NK-92 treated with Interleukin-12 subunit alpha and Interleukin-12 subunit beta, amount 100 ng/mL, for 24 hours (cell line): ENCODE data around the gene NOP16.

Experiments
- DNase-seq: peaks from one replicate; lab custom pipeline; 2025; lab: John Stamatoyannopoulos, UW

The NOP16 gene, protein sequence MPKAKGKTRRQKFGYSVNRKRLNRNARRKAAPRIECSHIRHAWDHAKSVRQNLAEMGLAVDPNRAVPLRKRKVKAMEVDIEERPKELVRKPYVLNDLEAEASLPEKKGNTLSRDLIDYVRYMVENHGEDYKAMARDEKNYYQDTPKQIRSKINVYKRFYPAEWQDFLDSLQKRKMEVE

DNA sequence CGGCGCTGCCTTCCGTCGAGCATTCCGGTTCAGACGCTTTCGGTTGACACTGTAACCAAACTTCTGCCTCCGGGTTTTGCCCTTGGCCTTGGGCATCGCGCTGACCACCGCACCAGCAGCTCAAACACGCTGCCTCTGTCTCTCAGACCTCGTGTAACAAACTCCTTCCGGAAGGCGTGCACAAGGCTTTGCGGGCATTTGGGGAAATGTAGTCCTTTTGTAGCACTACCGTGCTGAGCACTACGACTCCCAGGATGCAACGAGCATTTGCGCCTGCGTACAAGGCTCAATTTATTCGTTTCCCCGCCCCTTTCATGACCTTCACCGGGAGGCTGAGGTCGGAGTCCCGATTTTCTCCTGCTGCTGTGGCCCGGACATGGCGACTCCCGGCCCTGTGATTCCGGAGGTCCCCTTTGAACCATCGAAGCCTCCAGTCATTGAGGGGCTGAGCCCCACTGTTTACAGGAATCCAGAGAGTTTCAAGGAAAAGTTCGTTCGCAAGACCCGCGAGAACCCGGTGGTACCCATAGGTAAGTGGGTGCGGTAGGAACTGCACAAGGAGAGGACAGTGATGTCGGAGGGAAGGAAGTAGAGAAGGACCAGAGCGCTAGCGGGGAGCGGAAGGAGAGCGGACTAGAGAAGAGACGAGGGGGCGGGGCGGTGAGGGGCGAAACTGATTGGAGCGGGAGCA is at the start of gene NOP16, which contains the start of gene HIGD2A:
Gene NOP16 (minus strand): TSS at position 155 of the 691 bp plus-strand sequence. CDS start 59 bp downstream, at position 96.
Gene HIGD2A (plus strand): TSS at position 308 of the 691 bp plus-strand sequence. CDS start 69 bp downstream, at position 377.
- peak; percentile 99 for DNase-seq

DNA sequence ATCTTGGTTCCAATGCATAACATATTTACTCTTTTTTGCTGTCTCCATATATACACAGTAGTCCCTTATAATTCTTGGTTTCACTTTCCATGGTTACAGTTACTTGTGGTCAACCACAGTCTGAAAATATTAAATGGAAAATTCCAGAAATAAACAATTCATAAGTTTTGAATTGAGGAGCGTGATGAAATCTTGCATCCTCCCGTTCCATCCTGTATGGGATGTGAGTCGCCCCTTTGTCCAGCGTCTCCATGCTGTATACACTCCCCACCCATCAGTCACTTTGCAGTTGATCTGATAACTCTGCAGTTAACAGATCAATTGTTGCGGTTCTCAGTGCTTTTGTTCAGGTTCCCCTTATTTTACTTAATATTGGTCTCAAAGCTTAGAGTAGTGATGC is 48.3 kb upstream of the NOP16 start:
- DNase-seq, result no peak

DNA sequence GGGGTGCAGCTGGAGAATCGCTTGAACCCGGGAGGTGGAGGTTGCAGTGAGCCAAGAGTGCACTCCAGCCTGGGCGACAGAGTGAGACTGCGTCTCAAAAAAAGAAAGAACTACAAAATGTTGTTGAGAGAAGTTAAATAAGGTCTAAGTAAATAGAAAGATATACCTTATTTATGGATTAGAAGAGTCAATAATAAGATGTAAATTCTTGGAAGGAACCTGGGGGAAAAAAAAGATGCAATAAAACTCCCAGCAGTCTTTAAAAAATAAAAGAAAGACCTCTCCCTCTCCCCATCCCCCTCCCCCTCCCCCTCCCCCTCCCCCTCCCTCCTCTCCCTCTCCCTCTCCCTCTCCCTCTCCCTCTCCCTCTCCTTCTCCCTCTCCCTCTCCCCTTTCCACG is 44.3 kb upstream of the NOP16 start:
- DNase-seq, result no peak

DNA sequence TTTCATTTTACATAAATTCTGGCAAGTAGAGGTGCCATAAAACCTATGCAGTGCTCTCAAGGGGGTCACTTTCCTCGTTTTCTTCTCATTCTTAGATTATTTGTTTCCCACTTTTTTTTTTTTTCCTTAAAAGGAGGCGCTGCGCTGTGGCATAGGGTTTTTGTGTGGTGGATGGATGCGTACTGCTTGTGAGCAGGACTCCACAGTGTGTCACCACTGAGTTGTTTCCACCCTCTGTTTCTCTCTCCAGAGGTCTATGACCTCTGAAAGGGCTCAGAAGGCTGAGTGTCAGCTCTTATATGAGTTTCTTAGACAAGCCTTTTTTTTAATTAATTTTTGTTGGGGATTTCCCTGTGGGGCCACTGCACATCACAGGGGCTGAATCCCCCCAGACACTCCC is 41.6 kb upstream of the NOP16 start:
- DNase-seq, result no peak

DNA sequence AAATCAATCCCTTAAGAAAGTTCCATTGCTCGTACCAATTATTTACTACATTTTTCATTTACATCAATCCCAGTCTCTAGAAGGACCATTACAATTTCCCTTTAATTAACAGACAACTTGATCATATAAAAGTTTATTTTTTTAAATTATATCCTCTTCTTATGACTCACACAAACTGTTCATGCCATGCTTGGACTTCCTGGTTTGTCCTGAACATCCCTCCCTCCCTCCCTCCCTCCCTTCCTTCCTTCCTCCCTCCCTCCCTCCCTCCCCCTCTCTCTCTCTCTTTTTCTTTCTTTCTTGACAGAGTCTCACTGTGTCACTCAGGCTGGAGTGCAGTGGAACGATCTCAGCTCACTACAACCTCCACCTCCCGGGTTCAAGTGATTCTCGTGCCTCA is 39.6 kb upstream of the NOP16 start:
- DNase-seq, result no peak

DNA sequence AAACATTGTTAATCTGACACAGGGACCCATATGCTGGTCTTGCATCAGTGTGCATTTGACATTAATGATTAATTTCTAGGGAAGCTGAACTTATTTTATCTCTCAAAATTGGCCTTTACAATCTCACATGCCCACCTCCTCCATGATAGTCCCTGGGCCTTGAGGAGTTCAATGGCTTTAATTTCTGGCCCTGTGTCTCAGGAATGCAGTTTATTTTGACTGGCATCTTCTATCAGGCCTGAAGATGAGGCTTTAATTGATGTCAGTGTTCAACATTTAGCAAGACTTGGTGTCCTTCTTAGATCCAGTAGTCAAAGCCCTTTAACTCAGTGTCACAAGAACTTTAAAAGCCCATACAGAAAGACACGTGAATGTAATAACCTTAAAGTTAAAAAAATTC is 38.5 kb upstream of the NOP16 start:
- DNase-seq, result no peak

DNA sequence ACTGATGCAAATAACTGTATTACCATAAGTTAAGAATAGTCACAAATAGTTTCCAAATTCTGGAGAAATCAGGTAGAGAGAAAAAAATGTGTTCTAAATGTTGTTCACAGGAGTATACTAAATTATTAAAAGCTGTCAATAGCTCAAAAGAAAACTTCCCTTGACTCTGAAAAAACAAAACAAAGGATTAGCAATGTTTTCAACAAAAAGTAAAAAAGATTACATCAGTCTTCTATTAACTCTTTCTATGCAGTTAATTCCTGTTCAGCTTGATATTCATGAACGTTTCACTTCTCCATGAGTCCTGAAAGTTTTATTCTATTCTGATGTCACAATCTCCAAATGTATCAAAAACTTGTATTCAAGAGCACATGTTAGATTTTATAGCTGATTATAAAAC is 37.4 kb upstream of the NOP16 start:
- no peak for DNase-seq

DNA sequence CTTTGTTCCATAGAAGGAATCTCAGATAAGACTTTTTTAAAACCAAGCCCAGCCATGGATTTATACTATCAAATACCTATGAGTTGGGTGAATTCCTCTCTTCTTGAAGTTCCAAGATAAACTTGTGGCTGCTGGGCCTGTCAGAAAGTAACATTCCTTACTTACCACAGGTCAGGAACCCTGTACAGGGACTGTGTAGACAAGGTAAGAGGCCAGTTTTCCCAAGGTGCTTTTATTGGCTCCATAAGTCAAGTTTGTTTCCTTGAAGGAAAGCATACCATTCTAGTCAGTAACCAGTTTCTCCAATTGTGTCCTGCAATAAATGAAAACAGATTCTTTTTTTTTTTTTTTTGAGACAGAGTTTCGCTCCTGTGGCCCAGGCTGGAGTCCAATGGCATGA is 36.7 kb upstream of the NOP16 start:
- DNase-seq, result no peak

DNA sequence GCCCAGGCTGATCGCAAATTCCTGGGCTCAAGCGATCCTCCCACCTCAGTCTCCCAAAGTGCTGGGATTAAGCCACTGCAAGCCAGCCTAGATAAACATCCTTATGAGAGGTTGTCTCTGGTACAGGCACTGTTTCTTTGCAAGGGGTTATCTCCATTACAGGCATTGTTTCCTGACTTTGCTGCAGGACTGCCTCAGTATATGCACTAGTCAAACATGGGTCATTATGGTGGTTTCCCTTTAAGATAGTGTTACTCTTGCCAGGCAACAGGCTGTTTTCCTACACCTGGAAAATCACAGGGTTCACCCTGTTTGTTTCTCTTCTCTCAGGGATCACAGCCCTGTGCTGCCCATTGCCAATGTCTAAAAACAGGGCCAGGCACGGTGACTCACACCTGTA is 35.8 kb upstream of the NOP16 start:
- no peak for DNase-seq

DNA sequence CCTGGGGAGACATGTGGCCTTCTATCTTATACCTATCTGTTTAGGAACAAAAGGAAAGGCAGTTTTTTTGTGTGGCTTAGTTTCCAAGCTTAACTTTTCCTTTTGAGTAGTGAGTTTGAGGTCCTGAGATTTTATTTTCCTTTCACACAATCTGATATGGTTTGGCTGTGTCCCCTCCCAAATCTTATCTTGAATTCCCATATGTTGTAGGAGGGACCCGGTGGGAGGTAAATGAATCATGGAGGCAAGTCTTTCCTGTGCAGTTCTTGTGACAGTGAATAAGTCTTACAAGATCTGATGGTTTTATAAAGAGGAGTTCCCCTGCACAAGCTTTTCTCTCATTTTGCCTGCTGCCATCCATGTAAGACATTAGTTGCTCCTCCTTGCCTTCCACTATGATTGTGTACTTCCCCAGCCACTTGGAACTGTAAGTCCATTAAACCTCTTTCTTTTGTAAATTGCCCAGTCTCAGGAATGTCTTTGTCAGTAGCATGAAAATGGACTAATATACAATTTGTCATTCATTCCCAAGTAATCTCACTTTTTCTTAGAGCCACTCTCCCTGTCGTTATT is 32.7 kb upstream of the NOP16 start:
- no peak for DNase-seq

DNA sequence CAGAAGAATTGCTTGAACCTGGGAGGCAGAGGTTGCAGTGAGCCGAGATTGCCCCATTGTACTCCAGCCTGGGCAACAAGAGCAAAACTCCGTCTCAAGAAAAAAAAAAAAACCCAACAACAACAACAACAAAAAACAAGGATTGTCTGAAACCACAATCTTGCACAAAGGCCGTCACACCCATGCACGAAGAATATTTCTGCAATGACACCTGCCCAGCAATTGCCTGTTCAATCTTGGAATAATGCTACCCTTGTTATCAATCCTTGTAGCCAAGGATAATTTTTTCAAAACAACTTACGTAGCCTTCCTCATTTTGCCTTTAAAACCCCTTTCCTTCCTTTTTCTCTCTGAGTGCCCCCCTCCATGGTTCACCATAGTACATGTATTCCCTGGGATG is 31.7 kb upstream of the NOP16 start:
- no peak for DNase-seq

DNA sequence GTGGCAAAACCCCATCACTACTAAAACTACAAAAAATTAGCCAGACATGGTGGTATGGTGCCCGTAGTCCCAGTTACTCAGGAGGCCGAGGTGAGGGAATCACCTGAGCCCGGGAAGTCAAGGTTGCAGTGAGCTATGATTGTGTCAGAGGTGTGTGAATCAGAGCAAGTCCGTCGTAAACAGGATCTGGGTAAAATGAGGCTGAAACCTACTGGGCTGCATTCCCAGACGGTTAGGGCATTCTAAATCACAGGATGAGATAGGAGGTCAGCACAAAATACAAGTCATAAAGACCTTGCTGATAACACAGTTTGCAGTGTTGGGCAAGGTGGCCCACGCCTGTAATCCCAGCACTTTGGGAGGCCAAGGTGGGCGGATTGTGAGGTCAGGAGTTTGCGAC is 29.9 kb upstream of the NOP16 start:
- no peak for DNase-seq

DNA sequence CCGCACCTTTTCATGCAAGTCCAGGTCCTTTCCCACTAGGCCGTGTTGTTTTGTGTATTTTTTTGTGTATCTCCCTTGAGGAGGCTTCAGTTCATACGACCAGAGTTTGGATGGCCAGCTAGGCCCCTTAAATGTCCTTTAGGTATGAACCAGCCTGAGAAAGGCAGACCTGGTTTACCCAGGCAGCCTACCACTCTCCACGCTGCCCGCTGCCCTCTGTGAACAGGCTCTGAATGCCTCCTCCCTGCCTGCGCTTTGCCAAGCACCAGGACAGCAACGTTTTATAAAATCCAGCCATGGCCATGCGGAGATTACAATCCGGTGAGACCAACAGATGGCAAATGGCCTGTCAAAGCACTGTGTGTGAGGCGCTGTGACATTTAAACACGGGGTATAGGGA is 28.6 kb upstream of the NOP16 start:
- no peak for DNase-seq

DNA sequence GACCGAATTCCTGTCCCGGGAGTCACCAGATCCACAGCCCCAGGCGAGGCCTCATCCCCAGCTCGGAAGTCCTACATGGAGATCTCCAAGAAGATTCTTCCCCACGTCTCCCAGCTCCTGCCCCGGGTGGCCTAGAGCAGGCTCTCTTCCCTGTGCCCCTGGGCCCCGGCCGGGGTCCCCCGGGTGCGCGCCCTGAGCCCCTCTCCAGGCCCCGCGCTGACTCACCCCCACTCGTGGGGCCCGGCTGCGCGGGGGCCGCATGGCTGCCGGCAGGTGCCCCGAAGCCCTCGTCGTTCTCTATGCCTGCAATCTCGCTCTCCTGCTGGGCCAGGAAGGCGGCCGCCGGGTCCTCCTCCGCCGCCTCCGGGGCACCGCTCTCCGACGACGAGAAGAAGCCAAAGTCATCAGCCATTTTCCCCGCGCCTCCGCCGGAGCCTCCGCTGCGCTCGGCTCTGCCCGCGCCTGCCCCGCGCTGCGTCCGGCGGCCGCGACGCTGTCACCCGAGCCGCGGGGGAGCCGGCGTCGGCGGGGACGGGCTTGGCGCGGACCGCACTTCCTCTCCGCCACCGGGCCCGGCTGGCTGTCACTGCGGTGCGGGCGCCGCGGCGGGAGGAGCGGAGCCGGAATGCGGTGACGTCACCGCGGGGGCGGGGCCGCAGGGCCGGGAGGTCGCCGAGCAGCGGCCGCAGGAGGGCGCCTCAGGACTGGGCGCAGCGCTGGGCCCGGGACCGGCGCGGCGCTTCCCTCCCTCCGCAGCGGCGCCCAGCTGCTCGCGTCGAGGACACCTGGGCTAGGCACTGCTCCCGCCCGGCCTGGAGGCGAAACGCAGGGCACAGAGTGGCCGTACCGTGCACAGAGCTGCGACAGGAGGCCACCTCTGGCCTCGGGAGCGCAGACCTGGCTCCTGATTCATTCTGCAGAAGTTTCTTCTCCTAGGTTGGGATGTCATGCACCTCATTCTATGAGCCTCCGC is 27.8 kb upstream of the NOP16 start, which contains the start of gene CLTB:
Gene CLTB (minus strand): TSS at position 588 of the 973 bp plus-strand sequence. CDS start 176 bp downstream, at position 412.
- peak; percentile 74 for DNase-seq

DNA sequence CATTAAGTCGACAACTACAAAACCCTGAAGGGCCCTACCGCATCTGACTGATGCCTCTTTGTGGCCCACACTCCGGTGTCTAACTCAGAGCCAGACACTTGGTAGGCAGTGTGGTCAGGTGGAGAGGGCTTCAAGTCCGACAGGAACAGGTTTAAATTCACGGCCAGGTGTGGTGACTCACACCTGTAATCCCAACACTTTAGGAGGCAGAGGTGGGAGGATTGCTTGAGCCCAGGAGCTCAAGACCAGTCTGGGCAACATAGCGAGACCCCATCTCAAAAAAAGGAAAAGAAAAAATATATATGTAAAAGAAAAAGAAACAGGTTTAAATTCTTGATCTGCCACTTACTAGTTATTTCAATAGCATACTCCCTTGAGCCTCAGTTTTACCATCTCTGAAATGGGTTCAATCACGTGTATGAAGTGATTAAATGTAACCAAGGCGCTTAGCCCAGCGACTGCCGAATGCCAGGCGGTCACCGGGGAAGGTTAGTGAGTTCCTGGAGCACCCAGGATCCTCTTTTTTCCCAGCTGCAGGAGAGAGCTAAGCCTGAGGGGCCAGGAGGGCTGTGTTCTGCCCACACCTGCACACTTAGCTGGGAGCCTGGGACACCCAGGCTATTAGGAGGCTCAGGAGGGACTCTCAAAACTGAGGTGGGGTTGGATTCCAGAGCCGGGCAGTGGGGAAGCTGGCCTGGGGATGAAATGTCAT is 27.0 kb upstream of the NOP16 start:
- no peak for DNase-seq

DNA sequence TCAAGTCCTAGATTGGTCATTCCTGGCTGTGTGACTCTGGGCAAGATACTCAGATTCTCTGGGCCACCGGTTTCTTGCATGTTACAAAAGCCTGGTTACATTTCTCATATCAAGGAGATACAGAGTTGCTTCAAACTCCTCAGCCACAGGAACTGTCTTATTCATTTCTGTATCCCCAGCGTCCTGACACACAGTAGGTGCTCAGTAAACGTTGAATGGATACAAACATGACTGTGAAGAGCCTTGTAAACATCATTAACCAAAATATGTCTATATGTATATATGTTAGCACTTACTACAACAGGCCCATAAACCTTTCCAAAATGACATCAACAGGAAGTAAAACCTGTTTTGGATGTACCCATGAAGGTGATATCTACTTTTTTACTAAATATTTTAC is 26.3 kb upstream of the NOP16 start:
- no peak for DNase-seq

DNA sequence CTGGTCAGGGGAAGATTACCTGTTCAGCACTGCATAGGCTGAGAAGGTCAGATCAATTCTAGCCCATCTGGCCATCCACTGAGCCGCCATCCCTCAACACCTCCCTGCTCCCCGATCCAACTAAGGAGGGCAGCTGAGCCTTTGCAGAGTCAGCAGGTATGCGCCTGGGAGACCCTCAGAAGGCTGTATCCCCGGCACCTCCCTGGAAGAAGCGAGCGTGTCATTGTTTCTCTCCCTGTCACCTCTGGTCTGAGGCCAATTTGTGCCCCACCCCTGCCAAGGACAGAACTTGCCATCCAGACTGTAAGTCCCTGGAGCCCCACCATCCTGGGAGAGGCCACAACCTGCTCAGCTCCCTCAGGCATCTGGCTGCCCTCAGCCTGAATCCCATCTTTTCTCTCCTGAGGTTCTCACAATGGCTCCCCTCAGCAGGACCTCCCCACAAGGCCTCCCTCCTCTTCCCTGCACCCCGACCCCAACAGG is 25.4 kb upstream of the NOP16 start:
- no peak for DNase-seq

DNA sequence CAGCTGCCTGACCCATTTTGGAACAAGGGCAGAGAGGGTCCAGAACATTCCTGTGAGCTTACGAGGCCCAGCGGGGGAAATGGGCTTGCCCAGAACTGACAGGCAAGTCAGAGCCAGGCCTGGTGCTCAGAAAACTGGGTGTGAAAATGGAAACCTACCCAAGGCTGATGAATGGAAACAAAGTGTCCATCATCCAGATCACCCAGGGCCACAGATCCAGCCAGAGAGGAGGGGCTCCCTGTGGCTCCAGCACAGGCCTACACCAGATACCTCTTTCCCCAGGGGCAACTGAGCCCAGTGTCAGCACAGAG is 24.8 kb upstream of the NOP16 start:
- DNase-seq, result no peak

DNA sequence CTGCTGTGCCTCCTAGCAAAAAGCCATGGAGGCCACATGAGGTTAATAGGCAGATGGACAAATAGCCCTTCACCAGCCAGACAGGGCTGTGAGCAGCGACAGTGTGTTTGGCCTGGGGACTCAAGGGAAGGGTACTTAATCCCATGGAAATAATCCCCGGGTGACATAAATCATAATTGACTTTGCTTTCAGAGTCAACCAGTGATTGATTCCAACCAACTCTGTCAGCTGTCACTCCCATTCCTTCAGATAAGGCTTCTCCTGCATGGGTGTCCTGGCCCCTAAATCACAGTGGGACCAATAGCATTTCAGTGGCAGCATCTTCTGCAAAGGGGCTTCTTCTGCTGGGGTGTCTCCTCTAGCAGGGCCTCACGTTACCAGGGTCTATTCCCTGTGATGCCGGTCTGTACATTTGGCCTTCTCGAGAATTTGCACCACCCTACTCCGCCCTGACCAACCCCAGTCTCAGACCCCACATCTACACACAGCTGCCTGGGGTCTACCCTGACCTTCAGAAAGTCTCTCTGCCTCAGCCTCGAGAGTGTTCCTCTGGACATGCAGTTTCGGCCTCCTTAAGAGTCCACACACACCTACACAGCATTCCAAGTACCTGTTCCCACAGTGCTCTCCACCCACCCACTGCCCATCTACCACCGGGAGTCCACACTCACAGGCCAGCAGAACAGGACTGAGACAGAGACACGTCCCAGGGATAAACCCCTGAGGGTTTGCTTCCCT is 24.3 kb upstream of the NOP16 start:
- DNase-seq, result no peak

DNA sequence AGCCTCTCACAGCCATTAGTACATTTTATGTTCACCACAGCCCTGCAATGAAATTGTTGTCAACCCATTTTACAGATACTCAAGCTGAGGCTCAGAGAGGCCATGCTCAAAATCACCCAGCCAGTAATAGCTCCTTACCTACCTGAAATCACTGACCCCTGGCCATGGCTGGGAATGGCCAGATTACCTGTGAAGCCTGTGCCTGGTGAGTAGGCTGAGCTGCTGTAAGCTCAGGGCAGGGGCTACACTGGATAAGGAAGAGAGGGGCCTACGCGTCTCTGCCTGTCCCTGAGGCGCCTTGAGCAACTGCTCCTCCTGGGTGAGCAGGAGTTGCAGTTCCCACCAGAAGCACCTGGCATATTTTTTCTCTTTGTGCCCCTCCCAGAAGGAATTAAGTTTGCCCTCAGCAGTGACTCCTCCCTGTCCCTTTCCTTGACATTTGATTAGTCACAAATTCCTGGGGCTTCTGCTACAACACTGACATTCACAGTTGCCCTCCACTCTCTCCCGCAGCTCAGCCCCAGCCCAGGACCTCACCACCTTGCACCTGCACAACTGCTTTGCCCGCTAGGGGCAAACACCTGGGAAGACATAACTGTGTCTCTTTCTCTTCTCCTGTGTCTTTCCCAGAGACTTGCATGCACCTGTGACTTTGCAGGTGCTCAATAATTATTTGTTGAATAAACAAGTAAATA is 22.2 kb upstream of the NOP16 start:
- DNase-seq, result no peak
